ENCODE measurements around the gene MIAT. TPM values are rescaled to one million over a fixed set of nuclear protein-coding genes. Genes with fewer than 3 reads are reported as not detected.

Gene MIAT
- total and polyA plus RNA-seq, 9 of the 15 experiments (the other 6 are each of a cell fraction or from before 2014, with no cell fraction given): 0.03 to 0.93 (median 0.34) TPM

GRCh38 chr22:26660356-26660755 lies 3.0 kb downstream of the MIAT start:
- no TSS peak for BruUV-seq (replicated peaks)
- Histone ChIP-seq H3K27ac (ENCODE audit: extremely low read depth, low read depth, low read length) (no peak overlapping the region), H3K27me3 (ENCODE audit: control insufficient read depth in 2 of 2, insufficient read depth in 2 of 2, low read length in 2 of 2) (no peaks in the 10 kb centered on the region; a peak in 1 of 5 replicates), H3K9me3 (replicated peaks; ENCODE audit: control insufficient read depth, insufficient read depth, low read depth, low read length) (no peaks in the 10 kb centered on the region), H3K79me2 (ENCODE audit: control insufficient read depth, insufficient read depth, low read length) (no peaks in the 10 kb centered on the region), H3K9me1 (ENCODE audit: control insufficient read depth, insufficient read depth, low read length) (no peaks in the 10 kb centered on the region), H3K36me3 (ENCODE audit: control insufficient read depth, insufficient read depth, low read length) (no peaks in the 10 kb centered on the region), H2AFZ (ENCODE audit: low read depth, low read length) (peak overlapping the region; percentile 73), H3K9ac (ENCODE audit: insufficient read depth in 1 of 2, low read depth in 2 of 2, low read length in 2 of 2) (no peak overlapping the region), H4K20me1 (replicated peaks; ENCODE audit: control insufficient read depth, insufficient read depth, low read length) (no peaks in the 10 kb centered on the region), H3K4me2 (ENCODE audit: insufficient read depth, low read length) (no peak overlapping the region), H3K4me1 (replicated peaks in 1 of 2; ENCODE audit: control insufficient read depth in 2 of 2, insufficient read depth in 2 of 2, low read length in 2 of 2) (peaks cover 13 to 22% of the 10 kb centered on the region in 2 experiments; a peak in 4 of 5 replicates), H3K4me3 (no peak overlapping the region)
- in situ Hi-C loops (cut with MboI): loop anchor here (5.0 kb wide), 1 partner anchor 263 kb away; no protein-coding TSS in a partner anchor
- ATAC-seq (no peak), DNase-seq (ENCODE audit: extremely low read depth in 1 of 4, low spot score in 3 of 4) (no peak), FAIRE-seq (no peak)
- WGBS (ENCODE audit: insufficient coverage, low coverage, missing lambda C conversion rate): 68% methylated on average over 5 of the region's 6 CpGs
- intact Hi-C loops (cut with micrococcal nuclease): no loop called here
- POLR2A ChIA-PET: no interaction called here
- TF ChIP-seq MCM2 (IDR thresholded peaks at IDR 0.05; ENCODE audit: low read depth) (no peak), TSHZ1 (CRISPR knock-in tag; IDR thresholded peaks at IDR 0.05) (no peak)
- CTCF ChIA-PET (ENCODE audit: low intra/inter-chr PET ratio): interaction anchor here (0.6 kb wide), 1 partner anchor 149 kb away, joined by 6 read pairs; no protein-coding TSS in a partner anchor
